Fibroblast of pulmonary artery (primary cell): ENCODE measurements around the gene CCDC40.
"Not testable (repeated sequence)": the region's sequence is repeated elsewhere in the genome, so short reads cannot be mapped to it uniquely, and the experiment has no call there.

Experiments
- DNase-seq: peaks from one replicate; pipeline ENCODE4 v3.0.0-alpha.2; 2010; ENCODE audit warnings: low read depth
- H3K4me3 ChIP-seq: replicated peaks from 2 replicates; pipeline ENCODE4 v1.5.1; 2011; ENCODE audit warnings: low read depth, mild to moderate bottlenecking, control low read depth, low read length, moderate library complexity
- CTCF ChIP-seq: IDR thresholded peaks from 2 replicates; pipeline ENCODE4 v1.5.1; 2011; ENCODE audit warnings: mild to moderate bottlenecking, control low read depth, low read length, inconsistent platforms; ENCODE audit errors: missing control alignments

The CCDC40 gene

GRCh38 chr17:79990704-79991103 lies 45.7 kb upstream of the CCDC40 start:
- DNase-seq: no peak
- H3K4me3 ChIP-seq: no peak overlapping the region
- no peak for TF ChIP-seq CTCF

GRCh38 chr17:79991140-79991923 lies 45.1 kb upstream of the CCDC40 start:
- peak; percentile 51 for TF ChIP-seq CTCF
- DNase-seq: peak; percentile 78
- H3K4me3 ChIP-seq: peak overlapping the region; percentile 22

- TF ChIP-seq CTCF: no peak
- DNase-seq: no peak
- H3K4me3 ChIP-seq: peak overlapping the region; percentile 22
Observed at GRCh38 chr17:79991924-79992648, 44.4 kb upstream of the CCDC40 start.

GRCh38 chr17:79992649-79993389 lies 43.6 kb upstream of the CCDC40 start:
- no peak overlapping the region for H3K4me3 ChIP-seq
- no peak for TF ChIP-seq CTCF
- no peak for DNase-seq

- DNase-seq: peak; percentile 89
- H3K4me3 ChIP-seq: no peak overlapping the region
Observed at GRCh38 chr17:79993390-79994227, 42.8 kb upstream of the CCDC40 start.

GRCh38 chr17:79994228-79994569 lies 42.2 kb upstream of the CCDC40 start:
- not testable (repeated sequence) for H3K4me3 ChIP-seq, DNase-seq

More at GRCh38 chr17:79993390-79994227, 42.8 kb upstream of the CCDC40 start:
- no peak for TF ChIP-seq CTCF

GRCh38 chr17:79994602-79995001 lies 41.8 kb upstream of the CCDC40 start:
- no peak for DNase-seq

More at GRCh38 chr17:79994602-79995001, 41.8 kb upstream of the CCDC40 start:
- no peak for TF ChIP-seq CTCF
- H3K4me3 ChIP-seq: no peak overlapping the region
